ENCODE results near the gene PAQR4.

DNA sequence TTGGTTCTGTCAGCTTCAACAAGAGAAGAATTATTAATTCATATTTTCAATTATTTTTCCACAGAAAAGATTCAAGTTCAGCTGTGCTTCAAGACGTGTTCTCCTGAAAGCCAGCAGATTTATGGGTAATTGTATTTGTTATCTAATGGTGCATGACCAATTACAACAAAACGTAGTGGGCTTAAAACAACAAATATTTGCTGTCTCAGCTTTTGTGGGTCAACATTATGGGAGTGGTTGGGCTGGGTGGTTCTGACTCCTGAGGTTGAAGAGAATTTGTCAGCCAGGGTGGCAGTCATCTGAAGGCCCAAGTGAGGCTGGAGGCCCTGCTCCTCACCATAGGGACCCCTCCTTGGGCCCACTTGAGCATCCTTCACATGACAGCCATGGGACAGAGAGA lies 29.2 kb upstream of the PAQR4 start:
- TF ChIP-seq GATA2 (IDR thresholded peaks at IDR 0.05; ENCODE audit: low read depth, low read length), result no peak
- no peak for TF ChIP-seq GATA3 (IDR thresholded peaks at IDR 0.05; ENCODE audit: low read depth, low read length)
